GM12892 (cell line): ENCODE results near the gene ANKRD55.

Experiments
- POLR2A ChIP-seq: IDR thresholded peaks from 2 replicates; pipeline ENCODE4 v1.6.1; 2011; ENCODE audit warnings: low read depth, low read length, control low read depth
- POLR2AphosphoS5 ChIP-seq: IDR thresholded peaks from 2 replicates; pipeline ENCODE4 v1.6.1; 2011; ENCODE audit warnings: low read depth, low read length, control low read depth

- TF ChIP-seq POLR2AphosphoS5 (no peak), POLR2A (no peak)
Measured at GRCh38 chr5:56101180-56101579, 131.9 kb downstream of the ANKRD55 start.
